ENCODE results near the gene CERT1.

DNA sequence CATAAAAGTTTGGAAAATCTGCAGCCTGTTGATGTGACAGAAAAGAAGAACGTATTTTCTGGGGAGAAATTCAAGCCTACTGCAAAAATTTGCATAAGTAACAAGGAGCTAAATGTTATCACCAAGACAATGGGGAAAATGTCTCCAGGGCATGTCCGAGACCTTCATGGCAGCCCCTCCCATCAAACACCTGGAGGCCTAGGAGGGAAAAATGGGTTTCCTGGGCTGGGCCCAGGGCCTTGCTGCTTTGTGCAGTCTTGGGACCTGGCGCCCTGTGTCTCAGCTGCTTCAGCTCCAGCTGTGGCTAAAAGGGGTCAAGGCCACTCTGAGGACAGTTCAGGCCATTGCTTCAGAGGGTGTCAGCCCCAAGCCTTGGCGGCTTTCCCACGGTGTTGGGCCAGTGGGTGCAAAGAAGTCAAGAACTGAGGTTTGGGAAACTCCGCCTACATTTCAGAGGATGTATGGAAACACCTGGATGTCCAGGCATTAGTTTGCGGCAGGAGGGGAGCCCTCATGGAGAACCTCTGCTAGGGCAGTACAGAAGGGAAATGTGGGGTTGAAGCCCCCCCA is 13.1 kb downstream of the CERT1 start:
- no peak for TF ChIP-seq POLR2A (IDR thresholded peaks at IDR 0.05)
- no peak for TF ChIP-seq CTCF (IDR thresholded peaks at IDR 0.05)
